Head of caudate nucleus (tissue), 42 donors: Measurements from ENCODE around the gene FILIP1L.

Experiments
- DNase-seq, 42 donors: peaks; one replicate each; pipeline versions ENCODE4 v3.0.0 to v3.0.0-alpha.2; 2020 to 2021; ENCODE audit warnings: mixed read lengths in 7 of 42
- intact Hi-C: fragments of 100-400 bp; cut with DNase I; formaldehyde crosslinking; loops from one replicate; pipeline ENCODE4 v1.15.0; 2022

The FILIP1L gene

GRCh38 chr3:100030346-100030745, 84.0 kb downstream of the FILIP1L start:
- no peak for DNase-seq
- intact Hi-C loops = no loop called here

DNA sequence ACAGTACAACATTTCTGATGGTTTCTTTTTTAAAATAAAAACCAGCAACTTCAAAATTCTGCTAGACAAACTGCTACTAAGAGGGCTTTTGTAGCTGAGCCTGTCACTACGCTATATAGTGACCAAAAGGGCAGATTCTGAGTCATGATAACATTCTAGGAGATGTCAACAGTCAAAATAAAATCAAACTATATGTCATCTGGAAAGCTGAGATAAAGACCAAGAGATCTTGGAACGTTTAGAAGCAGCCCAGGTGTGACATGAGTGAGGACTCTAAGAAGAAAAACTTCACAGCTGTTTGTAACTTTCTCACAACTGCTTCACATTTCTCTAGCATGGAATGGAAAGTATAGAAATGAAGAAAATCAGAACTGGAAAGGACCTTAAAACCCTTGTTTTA, 84.6 kb downstream of the FILIP1L start:
- DNase-seq = no peak
- intact Hi-C loops = no loop called here

DNA sequence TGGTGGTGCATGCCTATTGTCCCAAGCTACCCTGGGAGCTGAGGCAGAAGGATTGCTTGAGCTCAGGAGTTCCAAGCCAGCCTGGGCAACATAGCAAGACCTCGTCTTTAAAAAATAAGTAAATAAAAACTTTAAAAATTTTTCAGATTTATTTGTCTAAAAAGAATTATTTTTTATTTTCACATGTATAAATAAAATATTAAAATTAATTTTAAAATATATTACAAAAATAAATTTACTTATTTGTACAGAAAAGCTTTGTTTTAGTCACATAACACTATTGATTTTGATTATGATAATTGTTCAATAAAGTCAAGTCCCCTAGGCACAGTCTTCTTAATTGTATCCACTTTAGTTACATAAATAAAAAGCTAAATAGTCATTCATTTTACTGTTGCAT, 85.2 kb downstream of the FILIP1L start:
- DNase-seq = no peak
- intact Hi-C loops = no loop called here

GRCh38 chr3:100027321-100027720, 87.0 kb downstream of the FILIP1L start:
- intact Hi-C loops = no loop called here
- no peak for DNase-seq

GRCh38 chr3:100024520-100025303, 89.6 kb downstream of the FILIP1L start:
- intact Hi-C loops = no loop called here
- no peak for DNase-seq

DNA sequence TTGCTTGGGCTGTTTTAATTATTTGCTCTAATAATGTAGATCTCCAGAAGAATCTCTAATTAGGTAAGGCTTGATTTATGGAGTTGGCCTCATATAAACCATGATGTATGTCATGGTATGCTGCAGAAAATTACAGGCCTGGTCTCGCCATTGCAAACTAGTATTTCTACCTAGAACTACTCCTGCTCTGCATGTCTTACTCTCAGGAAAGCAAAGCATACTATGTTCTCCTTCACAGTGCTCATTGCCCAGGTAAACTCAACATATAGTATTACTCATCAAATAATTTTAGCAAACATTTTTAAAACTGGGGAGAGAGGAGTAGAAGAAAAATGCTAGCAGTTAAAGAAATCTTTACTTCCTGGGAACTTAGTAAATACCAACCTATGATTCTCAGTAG, 90.7 kb downstream of the FILIP1L start:
- no peak for DNase-seq
- intact Hi-C loops = no loop called here

DNA sequence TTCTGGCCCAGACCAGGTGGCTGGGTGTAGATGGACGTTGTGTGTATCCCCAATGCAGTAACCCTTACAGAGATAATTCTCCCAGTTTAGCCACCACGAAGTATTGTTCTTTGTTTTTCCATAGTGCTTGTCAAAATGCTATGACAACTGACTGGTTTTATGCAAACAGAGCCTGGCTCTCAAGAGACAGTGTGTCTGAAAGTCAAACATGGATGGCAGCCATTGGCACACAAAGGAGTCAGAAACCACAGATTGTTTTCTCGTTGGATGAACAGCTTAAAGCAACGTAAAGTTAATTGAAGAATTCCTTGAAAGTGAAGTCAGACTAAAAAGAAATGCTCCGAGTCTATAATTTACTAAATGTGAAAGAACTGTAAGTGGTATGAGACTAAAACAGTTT, 91.2 kb downstream of the FILIP1L start:
- no peak for DNase-seq
- intact Hi-C loops = no loop called here

GRCh38 chr3:100022506-100022905, 91.8 kb downstream of the FILIP1L start:
- DNase-seq = no peak
- intact Hi-C loops = no loop called here

GRCh38 chr3:100020876-100021644, 93.2 kb downstream of the FILIP1L start:
- DNase-seq = no peak
- intact Hi-C loops = no loop called here

DNA sequence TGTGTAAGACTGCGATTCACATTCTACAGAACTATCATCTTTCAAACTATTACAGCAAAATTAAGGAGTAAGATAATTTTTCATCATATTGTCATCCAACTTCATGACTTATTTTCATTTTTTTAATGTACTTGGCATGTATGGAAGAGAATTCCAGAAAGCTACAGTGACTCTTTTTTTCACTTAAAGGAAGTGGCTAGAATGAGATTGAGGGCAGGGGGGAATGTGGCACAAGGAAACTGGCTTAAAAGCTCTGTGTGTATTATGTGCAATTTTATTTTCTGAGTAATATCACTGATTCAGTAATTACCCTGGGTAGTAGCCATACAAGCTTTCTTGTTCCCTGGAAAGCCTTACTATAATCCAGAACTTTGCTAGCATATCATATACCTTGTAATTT, 94.6 kb downstream of the FILIP1L start:
- DNase-seq = no peak
- intact Hi-C loops = no loop called here

GRCh38 chr3:100018806-100019205, 95.5 kb downstream of the FILIP1L start:
- intact Hi-C loops = no loop called here
- DNase-seq = no peak

GRCh38 chr3:100010087-100010417, 104.2 kb downstream of the FILIP1L start:
- no peak for DNase-seq
- intact Hi-C loops = no loop called here

- intact Hi-C loops = no loop called here
- DNase-seq = no peak
These were observed 104.8 kb downstream of the FILIP1L start for GRCh38 chr3:100009276-100010086.

DNA sequence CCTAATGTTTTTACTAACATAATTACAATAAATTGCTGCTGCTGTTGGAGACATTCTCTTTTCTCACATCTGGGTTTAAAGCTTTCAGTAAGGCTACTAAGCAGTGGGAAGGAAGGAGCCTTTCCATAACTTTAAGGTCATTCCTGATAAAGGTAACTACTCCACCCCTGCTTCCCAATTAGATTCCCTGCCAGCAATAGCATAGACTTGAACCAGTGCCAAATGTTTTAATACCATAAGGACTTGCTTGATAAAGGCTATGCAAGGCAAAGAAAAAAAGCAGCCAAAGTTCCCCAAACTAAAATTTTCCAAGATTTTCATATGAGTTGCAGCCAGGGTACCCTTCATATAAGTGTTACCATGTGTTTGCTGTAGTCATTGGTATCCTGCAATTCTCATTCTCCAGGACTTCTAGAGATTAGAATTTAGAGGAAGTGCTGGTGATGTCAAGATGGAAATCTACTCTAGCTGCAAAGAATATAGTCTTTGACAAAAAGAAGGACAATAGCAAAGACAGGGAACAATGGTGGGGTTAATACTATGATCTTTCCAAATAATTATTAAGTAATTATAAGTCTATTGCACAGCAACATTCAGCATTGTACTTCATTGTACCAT, 106.1 kb downstream of the FILIP1L start:
- intact Hi-C loops = no loop called here
- no peak for DNase-seq

- no peak for DNase-seq
- intact Hi-C loops = no loop called here
These were observed 107.0 kb downstream of the FILIP1L start for GRCh38 chr3:100007313-100007712.

DNA sequence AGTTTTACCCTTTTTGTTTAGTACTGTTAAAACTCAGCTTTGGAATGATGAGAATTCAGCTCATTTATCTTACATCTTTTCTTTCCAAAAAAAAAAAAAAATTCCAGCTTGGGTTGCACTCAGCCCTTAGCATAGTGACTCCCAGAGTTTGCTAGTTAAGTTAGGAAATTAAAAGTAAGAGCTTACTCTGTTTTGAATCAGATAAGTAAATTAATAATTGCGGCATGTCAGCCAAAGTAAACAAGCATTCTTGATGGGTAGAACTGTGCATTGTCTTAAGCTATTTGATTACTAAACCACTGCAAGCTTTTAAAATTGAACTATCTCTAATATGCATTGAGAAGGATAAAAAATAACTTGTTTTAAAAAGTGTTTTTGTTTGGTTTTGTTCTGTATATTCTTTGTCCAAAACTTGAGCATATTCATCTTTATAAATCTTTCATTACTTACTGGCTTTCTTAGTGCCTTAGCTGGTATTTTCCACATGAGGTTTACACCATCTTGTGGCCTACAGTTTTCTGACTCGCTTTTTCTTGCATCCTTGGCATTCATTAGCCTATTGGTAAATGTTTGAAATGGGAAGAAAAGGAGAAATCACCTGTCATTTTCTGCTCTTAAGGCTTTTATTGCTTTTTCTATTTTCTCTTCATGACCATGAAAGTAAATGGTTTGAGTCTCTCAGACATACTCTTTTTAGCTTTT, 107.6 kb downstream of the FILIP1L start:
- intact Hi-C loops = no loop called here
- no peak for DNase-seq

GRCh38 chr3:100005665-100006393, 108.5 kb downstream of the FILIP1L start:
- DNase-seq = no peak
- intact Hi-C loops = no loop called here

DNA sequence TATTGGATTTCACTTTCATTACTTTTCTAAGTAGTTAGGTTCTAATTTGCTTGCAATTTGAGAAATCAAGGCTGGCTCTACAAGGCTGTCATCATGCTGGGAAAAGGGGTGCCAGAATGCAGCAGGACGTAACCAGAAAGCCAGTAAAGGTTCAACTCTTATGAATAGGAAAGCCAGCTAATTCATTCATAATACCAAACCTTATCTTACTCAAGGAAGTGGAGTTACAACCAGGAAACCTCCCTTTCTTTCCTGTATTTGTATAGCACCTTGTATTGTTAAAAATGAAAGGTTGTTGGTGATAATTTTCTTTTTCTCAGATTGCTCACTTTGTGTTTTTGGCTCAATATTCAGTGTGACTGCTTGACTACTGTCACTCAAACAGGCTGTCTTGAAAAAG, 109.4 kb downstream of the FILIP1L start:
- intact Hi-C loops = no loop called here
- no peak for DNase-seq
